ENCODE results near the gene PMPCB. TPM values are rescaled to one million over a fixed set of nuclear protein-coding genes. Genes with fewer than 3 reads are reported as not detected.
A peak's percentile ranks its signal among the peaks of the same experiment; 100 is the strongest.

The PMPCB gene
- total RNA-seq, 1 donor from 2014 or later: 47.8 TPM

GRCh38 chr7:103325744-103326143, 28.5 kb downstream of the PMPCB start:
- DNase-seq: no peak

DNA sequence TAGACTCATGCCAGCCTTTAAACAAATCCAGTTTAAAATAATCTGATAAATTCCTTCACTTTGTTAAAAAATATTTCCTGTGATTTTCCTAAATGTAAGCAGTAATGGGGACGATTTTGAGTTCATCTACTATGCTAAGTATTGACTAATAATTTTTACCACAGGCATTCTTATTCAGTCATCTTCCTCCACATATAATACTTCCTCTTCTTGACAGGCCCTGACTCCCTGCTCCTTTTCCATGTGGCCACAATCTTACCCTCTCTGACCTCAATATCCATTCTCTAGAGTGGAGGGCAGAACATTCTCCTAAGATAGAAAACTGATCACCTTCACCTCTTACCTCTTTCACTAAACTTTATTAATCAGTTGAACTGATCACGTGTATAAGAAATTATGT, 39.5 kb downstream of the PMPCB start:
- no peak for DNase-seq

DNA sequence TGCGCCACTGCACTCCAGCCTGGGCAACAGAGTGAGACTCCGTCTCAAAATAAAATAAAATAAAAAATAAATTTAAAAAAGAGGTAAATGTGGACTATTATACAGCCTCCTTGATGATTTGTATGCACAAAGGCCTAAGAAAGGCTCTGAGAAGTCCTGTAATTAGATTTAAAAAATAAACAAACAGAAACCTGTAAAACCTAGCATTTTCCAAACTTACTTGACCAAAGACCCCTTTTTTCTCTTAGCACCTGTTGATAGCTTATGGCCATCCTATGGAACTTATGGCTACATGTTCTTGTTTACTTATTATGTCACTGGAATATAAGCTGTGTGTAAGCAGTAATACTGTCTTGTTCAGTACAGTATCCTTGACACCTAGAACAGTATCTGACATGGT, 41.6 kb downstream of the PMPCB start:
- no peak for DNase-seq

DNA sequence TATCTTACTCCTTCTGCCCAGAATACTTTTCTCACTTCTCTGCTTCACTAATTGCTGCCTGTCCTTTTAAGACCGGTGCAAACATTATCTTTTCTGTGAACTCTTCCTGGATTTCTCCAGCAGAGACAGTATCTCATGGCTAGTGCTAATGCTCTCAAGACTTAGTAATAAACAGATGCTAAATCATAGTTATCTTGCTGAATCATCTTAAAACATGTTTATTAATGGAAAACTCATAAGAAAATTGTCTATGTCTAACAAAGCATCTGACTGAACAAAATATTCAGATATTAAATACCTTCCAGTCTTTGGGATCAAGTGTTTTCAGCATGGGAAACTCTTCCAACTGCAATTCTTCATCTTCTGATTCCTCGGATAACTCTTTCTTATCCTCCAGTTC, 44.2 kb downstream of the PMPCB start:
- no peak for DNase-seq

GRCh38 chr7:103343332-103343731, 46.1 kb downstream of the PMPCB start:
- no peak for DNase-seq

DNA sequence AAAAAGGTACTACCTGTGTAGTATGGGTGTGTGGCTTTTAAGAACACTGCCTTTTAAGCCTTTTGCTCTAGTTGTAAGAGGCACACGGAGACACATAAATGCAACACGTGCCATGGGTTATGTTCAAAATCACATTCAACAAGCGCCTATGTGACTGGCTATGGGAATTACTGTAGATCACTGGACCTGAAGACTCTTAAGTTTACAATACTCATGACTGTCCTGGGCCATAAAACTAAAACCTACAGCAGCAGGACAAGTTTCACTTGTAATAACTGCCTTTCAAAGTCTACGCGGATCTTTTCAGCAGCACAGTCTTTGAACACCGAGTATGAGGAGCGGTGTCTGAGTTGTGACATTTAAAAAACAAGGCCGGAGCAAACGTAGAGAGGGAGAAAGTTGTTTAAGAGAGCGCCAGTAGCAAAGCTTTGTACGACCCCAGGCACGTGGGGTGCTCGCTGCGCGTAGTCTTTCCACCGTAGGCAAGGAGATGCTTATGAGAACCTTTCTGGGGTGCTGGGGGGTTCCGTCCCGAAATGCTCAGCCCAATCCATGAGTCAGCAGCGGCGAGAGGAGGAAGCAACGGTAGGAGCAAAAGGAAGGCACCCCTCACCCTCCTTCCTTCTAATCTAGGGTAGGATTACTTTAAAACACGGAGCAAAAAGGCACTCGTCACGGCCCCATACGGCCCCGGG, 46.7 kb downstream of the PMPCB start:
- peak; percentile 21 for DNase-seq

- peak; percentile 90 for DNase-seq
Observed at GRCh38 chr7:103344453-103345149, 47.4 kb downstream of the PMPCB start, which contains the start of gene DNAJC2. TSS of gene DNAJC2 (minus strand) at chr7:103344767. CDS start at chr7:103344622, 145 bp downstream.

DNA sequence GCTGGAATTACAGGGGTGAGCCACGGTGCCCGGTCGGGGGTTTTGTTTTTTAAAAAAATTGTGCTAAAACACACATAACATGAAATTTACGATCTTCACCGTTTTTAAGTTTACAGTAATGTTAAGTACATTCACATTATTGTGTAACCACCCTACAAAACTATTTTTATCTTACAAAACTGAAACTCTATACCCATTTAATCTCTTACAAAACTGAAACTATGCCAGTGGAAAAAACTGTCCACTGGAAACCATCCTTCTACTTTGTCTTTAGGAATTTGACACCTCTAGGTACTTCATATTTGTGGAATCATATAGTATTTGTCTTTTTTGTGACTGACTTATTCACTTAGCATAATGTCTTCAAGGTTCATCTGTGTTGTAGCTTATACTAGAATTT, 49.2 kb downstream of the PMPCB start:
- DNase-seq: no peak

GRCh38 chr7:103347507-103348267, 50.5 kb downstream of the PMPCB start, which contains the start of gene PSMC2:
TSS of gene PSMC2 (plus strand) at chr7:103347643. CDS start at chr7:103347712, 69 bp downstream.
- DNase-seq: peak; percentile 87

DNA sequence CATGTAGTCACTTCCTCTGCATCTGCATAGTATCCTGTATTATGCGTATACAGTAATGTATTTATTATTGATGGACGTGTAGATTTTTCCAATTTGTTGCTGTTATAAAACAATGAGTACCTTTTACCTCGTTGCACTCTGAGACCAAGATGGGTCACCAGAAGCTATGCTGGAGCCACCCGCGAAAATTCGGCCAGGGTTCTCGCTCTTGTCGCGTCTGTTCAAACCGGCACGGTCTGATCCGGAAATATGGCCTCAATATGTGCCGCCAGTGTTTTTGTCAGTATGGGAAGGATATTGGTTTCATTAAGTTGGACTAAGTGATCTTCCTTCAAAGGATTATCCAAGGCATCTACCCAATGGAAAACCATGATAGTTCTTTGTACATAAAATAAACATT, 51.2 kb downstream of the PMPCB start:
- no peak for DNase-seq

- DNase-seq: no peak
Observed at GRCh38 chr7:103348959-103349358, 51.7 kb downstream of the PMPCB start.

DNA sequence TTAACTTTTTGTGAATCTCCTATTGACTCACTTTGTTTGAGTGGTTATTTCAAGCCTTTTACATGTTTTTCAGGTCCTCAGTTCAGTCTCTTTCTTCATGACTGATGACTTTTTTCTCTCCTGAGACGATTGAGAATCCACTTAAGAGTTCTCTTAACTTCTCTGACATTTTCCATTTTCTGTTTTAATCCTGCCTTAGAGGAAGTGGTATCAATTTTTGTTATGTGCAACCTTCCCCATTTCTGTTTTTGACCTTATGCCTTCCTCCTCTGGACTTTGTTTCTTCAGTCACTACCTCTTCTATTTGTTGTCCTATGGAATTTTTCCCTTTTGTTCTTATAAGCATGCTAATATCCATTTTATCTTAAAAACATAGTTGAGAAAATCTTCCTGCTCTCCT, 52.6 kb downstream of the PMPCB start:
- DNase-seq: no peak

Small RNA genes within 50 kb of the gene (small RNA-seq; reads per million reads assigned to genes)
- gene RPS29P16 (ENCODE audit: low replicate concordance): not detected

Other genes with a start within 250 kb of the PMPCB start
- gene FBXL13, start 222.6 kb upstream of the PMPCB start, total RNA-seq: 2.8 TPM
- 29.4 TPM for gene ARMC10, start 222.3 kb upstream of the PMPCB start, total RNA-seq
- gene NAPEPLD, start 148.3 kb upstream of the PMPCB start, total RNA-seq: 18.9 TPM
- gene DNAJC2, start 47.3 kb downstream of the PMPCB start, total RNA-seq: 18.5 TPM
- gene PSMC2, start 50.2 kb downstream of the PMPCB start, total RNA-seq: 98.3 TPM
- gene SLC26A5, start 148.8 kb downstream of the PMPCB start, total RNA-seq: 0.20 TPM

All from skin of body (tissue), 3 donors.